Loucy (cell line): ENCODE results near the gene B4GALNT3.

Source experiments
- CTCF ChIP-seq: fragments of 200-600 bp; sonication (generic); conservative IDR thresholded peaks from 2 replicates; pipeline ENCODE4 v1.5.1; 2014; ENCODE audit warnings: mild to moderate bottlenecking, antibody characterized with exemption, low read length
- EZH2phosphoT487 ChIP-seq: fragments of 200-600 bp; IDR thresholded peaks from 2 replicates; pipeline ENCODE4 v1.6.1; 2018; ENCODE audit warnings: antibody characterized with exemption, mild to moderate bottlenecking, moderate library complexity, borderline replicate concordance

GRCh38 chr12:542395-543113 lies 82.8 kb downstream of the B4GALNT3 start:
- TF ChIP-seq CTCF (no peak), EZH2phosphoT487 (no peak)
